ENCODE data around the gene PAGE4.

Gene PAGE4

GRCh38 chrX:49793686-49794085 is 35.4 kb upstream of the PAGE4 start:
- Histone ChIP-seq H4K20me1 (ENCODE audit: low read depth, low read length) (no peaks in the 10 kb centered on the region), H3K9ac (ENCODE audit: low read length) (no peak overlapping the region), H3K79me2 (ENCODE audit: insufficient read depth, low read length) (no peaks in the 10 kb centered on the region), H3K27me3 (ENCODE audit: low read length) (no peaks in the 10 kb centered on the region), H3K9me3 (ENCODE audit: insufficient read depth, low read length) (no peaks in the 10 kb centered on the region), H2AFZ (ENCODE audit: low read depth, low read length, severe bottlenecking) (no peak overlapping the region), H3K27ac (ENCODE audit: low read depth, low read length) (no peak overlapping the region), H3K4me2 (ENCODE audit: low read depth, low read length, poor library complexity, severe bottlenecking) (no peak overlapping the region), H3K9me2 (replicated peaks; ENCODE audit: insufficient read depth, low read length) (no peaks in the 10 kb centered on the region), H3F3A (ENCODE audit: insufficient read depth) (no peaks in the 10 kb centered on the region), H3K36me3 (ENCODE audit: low read length) (no peaks in the 10 kb centered on the region), H3K4me3 (ENCODE audit: insufficient read depth, low read length, poor library complexity, severe bottlenecking) (no peak overlapping the region)
- no peak for TF ChIP-seq EZH2phosphoT487 (conservative IDR thresholded peaks at IDR 0.05; ENCODE audit: low read length)
- TF ChIP-seq, protein P1, sequence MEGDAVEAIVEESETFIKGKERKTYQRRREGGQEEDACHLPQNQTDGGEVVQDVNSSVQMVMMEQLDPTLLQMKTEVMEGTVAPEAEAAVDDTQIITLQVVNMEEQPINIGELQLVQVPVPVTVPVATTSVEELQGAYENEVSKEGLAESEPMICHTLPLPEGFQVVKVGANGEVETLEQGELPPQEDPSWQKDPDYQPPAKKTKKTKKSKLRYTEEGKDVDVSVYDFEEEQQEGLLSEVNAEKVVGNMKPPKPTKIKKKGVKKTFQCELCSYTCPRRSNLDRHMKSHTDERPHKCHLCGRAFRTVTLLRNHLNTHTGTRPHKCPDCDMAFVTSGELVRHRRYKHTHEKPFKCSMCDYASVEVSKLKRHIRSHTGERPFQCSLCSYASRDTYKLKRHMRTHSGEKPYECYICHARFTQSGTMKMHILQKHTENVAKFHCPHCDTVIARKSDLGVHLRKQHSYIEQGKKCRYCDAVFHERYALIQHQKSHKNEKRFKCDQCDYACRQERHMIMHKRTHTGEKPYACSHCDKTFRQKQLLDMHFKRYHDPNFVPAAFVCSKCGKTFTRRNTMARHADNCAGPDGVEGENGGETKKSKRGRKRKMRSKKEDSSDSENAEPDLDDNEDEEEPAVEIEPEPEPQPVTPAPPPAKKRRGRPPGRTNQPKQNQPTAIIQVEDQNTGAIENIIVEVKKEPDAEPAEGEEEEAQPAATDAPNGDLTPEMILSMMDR (IDR thresholded peaks at IDR 0.05; ENCODE audit: insufficient read depth, low read length, poor library complexity, severe bottlenecking) = no peak

- H3K9me3 ChIP-seq (ENCODE audit: insufficient read depth, low read length) = no peaks in the 10 kb centered on the region
- H3K27ac ChIP-seq (ENCODE audit: low read depth, low read length) = no peak overlapping the region
Measured at GRCh38 chrX:49799828-49800227, 29.3 kb upstream of the PAGE4 start.

DNA sequence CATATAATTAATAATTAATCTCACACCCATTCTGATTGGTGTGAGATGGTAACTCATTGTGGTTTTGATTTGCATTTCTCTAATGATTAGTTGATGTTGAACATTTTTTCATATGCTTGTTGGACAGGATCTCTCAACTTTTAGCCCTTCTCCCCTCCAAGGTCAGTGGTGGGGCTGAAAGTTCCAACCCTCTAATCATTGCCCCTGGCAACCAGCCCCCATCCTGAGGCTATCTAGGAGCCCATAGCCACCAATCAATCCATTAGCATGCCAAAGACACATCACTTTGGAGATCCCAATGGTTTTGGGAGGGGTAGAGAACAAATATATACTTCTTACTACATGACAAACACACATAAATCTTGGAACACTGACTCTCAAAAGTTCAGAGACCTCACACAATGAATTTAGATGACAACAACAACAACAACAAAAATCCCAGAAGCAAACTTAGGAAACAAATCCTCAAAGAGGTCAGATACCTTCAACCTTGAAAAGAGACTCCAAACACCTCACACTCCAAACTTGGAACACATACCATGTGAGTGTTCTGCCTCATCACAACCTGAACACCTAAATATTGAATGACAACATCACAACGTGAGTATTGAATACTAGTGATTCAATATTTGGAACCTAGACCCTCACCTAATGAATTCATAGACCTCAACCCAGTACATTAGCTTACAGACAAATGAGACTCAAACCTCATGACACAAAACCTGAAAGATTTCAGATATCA is 19.0 kb upstream of the PAGE4 start:
- Histone ChIP-seq H3K27me3 (ENCODE audit: low read length) (no peaks in the 10 kb centered on the region), H3K9ac (ENCODE audit: low read length) (no peak overlapping the region), H3K9me2 (replicated peaks; ENCODE audit: insufficient read depth, low read length) (no peaks in the 10 kb centered on the region)

More at GRCh38 chrX:49799828-49800227, 29.3 kb upstream of the PAGE4 start:
- Histone ChIP-seq H3K27me3 (ENCODE audit: low read length) (no peaks in the 10 kb centered on the region), H3K79me2 (ENCODE audit: insufficient read depth, low read length) (no peaks in the 10 kb centered on the region), H3K4me2 (ENCODE audit: low read depth, low read length, poor library complexity, severe bottlenecking) (no peak overlapping the region), H3K9me2 (replicated peaks; ENCODE audit: insufficient read depth, low read length) (no peaks in the 10 kb centered on the region), H4K20me1 (ENCODE audit: low read depth, low read length) (no peaks in the 10 kb centered on the region), H3F3A (ENCODE audit: insufficient read depth) (no peaks in the 10 kb centered on the region), H2AFZ (ENCODE audit: low read depth, low read length, severe bottlenecking) (no peak overlapping the region), H3K9ac (ENCODE audit: low read length) (no peak overlapping the region), H3K36me3 (ENCODE audit: low read length) (no peaks in the 10 kb centered on the region), H3K4me3 (ENCODE audit: insufficient read depth, low read length, poor library complexity, severe bottlenecking) (no peak overlapping the region)
- TF ChIP-seq, protein P1 (IDR thresholded peaks at IDR 0.05; ENCODE audit: insufficient read depth, low read length, poor library complexity, severe bottlenecking) = no peak
- TF ChIP-seq EZH2phosphoT487 (conservative IDR thresholded peaks at IDR 0.05; ENCODE audit: low read length) = no peak

More for the DNA sequence above, 19.0 kb upstream of the PAGE4 start:
- TF ChIP-seq, protein P1 (IDR thresholded peaks at IDR 0.05; ENCODE audit: insufficient read depth, low read length, poor library complexity, severe bottlenecking) = no peak
- no peak for TF ChIP-seq EZH2phosphoT487 (conservative IDR thresholded peaks at IDR 0.05; ENCODE audit: low read length)
- Histone ChIP-seq H2AFZ (ENCODE audit: low read depth, low read length, severe bottlenecking) (no peak overlapping the region), H3K27ac (ENCODE audit: low read depth, low read length) (no peak overlapping the region), H3F3A (ENCODE audit: insufficient read depth) (no peaks in the 10 kb centered on the region), H3K4me2 (ENCODE audit: low read depth, low read length, poor library complexity, severe bottlenecking) (no peak overlapping the region), H3K79me2 (ENCODE audit: insufficient read depth, low read length) (no peaks in the 10 kb centered on the region), H3K9me3 (ENCODE audit: insufficient read depth, low read length) (no peaks in the 10 kb centered on the region), H3K36me3 (ENCODE audit: low read length) (no peaks in the 10 kb centered on the region), H4K20me1 (ENCODE audit: low read depth, low read length) (no peaks in the 10 kb centered on the region), H3K4me3 (ENCODE audit: insufficient read depth, low read length, poor library complexity, severe bottlenecking) (no peak overlapping the region)
